GM13976 (cell line): ENCODE data around the gene SUN5.

Source experiments
- DNase-seq: peaks from one replicate; pipeline ENCODE4 v3.0.0; 2012; ENCODE audit warnings: low spot score
- in situ Hi-C: fragments of 300-500 bp; cut with MboI; formaldehyde crosslinking; loops from one replicate; pipeline ENCODE4 v1.12.0; 2022; ENCODE audit warnings: low sequenced_read_pairs, mixed read lengths, inconsistent platforms; ENCODE audit not compliant: unreplicated experiment
- TF ChIP-seq, protein P1 (sequence below): IDR thresholded peaks from 2 replicates; pipeline ENCODE4 v1.5.1; 2012; ENCODE audit warnings: borderline replicate concordance, mild to moderate bottlenecking; ENCODE audit not compliant: insufficient read depth; ENCODE audit errors: extremely low read depth, missing control alignments, control extremely low read depth

SUN5 gene

DNA sequence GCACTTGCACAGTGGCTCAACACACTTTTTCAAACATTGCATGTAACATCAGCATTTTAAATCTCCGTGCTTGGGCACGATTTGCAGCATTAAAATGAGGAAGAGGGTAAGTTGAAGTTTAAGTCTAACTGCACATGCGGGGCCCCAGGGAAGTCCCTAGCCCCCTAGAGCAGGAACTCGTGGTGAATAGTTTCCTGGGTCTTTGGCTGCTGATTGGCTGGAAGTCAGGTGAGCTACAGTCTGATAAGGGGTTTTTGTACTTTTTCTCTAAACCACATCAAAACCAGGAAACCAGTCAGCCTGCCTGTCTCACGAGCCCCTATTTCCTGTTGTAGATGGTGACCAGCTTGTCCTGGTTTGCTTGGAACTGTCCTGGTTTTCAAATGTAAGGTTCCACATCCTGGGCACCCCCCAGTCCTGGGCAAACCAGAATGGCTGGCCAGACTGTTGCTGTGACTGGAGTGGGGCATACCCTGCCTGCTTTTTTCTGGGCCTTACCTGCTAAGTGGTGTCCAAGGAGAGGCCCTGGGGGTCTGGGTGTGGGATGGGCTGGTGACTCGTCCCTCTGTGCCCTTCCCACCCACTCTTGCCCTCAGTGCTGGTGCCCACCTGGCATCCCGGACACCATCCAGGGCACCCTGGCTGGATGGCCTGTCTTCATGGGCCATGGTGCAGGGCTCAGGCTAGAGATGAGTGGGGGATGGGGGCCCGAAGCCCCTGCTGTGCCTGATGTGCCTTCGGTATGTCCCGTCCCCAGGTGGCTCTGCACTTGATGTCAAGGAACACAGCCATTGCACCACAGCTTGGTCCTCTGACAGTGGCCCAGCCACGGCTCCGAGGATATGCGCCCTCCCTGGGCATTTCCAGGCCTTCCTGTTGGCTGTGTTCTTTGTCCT, 31.8 kb downstream of the SUN5 start:
- peak; percentile 87 for DNase-seq
- TF ChIP-seq, protein P1, sequence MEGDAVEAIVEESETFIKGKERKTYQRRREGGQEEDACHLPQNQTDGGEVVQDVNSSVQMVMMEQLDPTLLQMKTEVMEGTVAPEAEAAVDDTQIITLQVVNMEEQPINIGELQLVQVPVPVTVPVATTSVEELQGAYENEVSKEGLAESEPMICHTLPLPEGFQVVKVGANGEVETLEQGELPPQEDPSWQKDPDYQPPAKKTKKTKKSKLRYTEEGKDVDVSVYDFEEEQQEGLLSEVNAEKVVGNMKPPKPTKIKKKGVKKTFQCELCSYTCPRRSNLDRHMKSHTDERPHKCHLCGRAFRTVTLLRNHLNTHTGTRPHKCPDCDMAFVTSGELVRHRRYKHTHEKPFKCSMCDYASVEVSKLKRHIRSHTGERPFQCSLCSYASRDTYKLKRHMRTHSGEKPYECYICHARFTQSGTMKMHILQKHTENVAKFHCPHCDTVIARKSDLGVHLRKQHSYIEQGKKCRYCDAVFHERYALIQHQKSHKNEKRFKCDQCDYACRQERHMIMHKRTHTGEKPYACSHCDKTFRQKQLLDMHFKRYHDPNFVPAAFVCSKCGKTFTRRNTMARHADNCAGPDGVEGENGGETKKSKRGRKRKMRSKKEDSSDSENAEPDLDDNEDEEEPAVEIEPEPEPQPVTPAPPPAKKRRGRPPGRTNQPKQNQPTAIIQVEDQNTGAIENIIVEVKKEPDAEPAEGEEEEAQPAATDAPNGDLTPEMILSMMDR, result no peak
- in situ Hi-C loops, result no loop called here

DNA sequence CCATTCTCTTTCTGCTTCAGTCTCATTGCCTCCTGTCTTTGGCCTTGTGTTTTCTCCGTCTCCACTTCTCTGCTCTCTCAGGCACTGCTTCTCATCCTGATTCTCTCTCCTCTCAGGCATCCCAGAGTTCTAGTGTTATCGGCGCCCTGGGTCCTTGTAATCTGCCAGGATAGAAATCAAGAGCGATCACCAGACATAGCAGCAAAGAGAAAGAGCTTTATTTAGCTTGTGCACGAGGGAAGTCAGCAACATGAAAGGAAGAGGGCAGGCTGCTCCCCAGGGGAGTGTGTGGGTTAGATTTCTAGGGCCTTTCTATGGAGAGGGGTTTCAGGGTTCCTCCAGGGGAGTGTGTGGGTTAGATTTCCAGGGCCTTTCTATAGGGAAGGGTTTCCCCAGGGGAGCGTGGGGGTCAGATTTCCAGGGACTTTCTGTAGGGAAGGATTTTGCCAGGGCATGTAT, 32.5 kb downstream of the SUN5 start:
- TF ChIP-seq, protein P1, result no peak
- peak; percentile 46 for DNase-seq
- in situ Hi-C loops, result no loop called here

DNA sequence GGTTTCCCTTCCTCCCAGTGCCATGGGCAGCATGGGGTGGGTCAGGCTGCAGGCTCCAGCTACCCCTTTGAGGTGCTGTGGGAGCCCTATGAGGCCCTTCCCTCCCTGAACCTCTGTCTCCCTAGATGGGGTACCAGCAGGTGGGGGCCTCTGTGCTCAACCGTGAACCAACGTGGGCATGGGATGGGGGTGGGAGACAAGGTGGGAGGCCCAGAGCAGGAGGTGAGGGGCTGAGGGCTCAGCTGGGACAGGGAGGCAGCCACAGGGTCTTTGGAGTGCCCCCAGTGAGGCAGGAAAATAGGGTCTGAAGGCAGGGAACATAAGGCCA, 33.3 kb downstream of the SUN5 start:
- TF ChIP-seq, protein P1, result no peak
- in situ Hi-C loops, result no loop called here
- DNase-seq, result no peak

DNA sequence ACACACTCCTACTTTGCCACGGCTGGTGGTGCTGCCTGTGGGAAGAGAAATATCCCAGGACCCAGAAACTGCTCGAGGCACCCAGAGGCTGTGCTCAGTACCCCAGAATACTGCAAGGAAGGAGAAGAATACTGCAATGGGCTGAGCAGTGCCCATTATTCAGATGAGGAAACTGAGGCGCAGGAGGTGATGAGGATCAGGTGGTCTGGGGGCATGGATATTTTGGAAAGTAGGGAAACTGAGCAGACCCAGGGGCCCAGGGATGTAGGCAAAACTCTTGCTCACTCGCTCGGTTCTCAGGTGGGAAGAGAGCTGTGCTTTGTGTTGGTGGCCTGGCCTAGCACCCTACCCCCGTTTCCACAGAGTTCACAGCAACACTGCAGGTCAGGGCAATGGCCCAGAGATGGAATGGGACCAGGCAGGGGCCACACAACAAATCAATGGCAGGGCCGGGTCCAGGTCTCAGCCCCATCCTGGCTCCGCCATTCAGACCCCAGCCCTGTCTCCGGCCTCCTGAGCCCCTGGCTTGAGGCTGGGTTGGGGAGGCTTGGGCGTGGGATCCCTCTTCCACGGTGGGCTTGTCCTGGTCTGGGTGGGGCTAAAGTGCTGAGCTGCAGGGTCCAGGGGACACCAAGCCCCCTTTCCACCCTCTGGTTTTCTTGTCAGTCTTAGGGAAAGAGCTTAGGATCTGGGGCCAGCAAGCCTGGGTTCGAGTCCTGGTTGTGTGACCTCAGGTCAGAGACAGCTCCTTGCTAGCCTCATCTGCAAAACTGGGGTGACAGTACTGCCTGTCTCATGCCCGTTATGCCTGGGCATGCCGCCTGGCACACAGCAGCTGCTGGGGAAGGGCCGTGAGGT, 33.9 kb downstream of the SUN5 start:
- TF ChIP-seq, protein P1, result no peak
- peak; percentile 15 for DNase-seq
- in situ Hi-C loops, result no loop called here

DNA sequence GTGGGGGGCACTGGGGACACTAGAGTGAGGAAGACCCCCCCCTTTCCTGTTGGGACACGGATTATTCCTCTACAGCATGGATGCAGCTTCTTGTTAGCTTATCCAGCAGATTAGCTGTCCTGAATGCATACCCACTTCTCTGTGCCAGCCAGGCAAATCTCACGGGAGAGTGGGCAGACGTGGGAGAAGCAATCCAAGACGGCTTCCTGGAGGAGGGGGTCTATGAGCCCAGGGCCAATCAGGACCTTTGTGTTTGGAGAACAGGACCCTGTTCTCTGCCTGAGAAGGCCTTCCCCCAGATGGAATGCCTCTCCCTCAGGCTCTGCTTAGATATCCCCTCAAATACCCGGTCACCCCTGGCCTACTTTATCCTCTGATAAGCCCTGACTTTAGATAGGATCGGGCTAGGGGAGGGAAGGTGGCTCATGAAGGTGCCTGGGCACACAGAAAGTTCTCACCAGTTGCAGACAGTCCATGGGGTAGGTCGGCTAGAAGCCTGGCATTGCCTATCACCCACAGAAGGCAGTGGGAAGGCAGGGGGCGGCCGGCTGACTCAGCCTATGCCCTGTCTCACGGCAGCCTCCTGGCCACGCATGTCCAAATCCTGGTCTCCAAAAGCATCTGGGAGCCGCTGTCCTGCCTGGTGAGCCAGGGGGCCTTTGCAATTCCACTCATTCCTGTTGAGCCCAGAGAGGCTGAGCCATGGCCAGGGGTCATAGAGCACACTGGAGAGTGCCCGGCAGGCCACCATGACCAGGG, 34.7 kb downstream of the SUN5 start:
- in situ Hi-C loops, result no loop called here
- peak; percentile 15 for DNase-seq
- TF ChIP-seq, protein P1, result no peak

DNA sequence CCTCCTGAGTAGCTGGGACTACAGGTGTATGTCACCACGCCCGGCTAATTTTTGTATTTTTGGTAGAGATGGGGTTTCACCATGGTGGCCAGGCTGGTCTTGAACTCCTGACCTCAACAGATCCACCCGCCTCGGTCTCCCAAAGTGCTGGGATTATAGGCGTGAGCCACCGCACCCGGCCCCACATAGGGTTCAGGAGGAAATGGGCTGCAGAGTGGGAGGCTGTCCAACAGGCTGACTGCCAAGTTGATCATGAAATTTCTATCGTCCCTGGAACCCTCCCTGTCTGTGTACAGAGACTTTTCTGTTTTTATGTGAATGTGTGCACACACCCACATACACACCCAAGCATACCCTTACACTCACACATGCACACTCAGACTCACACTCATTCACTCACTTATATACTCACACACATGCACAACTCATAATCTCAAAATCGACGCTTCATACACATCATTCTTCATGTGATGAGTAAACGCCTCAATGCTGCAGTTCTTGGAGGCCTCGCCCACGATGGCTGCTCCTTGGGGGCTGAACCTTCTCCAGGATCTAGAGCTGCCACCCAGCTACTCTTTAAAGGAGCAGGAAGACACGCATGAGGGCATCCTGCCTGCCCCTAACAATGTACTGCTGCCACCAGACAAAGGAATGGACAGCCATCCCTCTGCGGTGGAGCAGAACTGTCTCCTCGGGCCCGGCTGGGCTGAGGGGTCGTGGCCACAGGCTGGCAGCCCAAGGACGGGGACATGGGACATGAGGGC, 35.6 kb downstream of the SUN5 start:
- in situ Hi-C loops, result no loop called here
- peak; percentile 4 for DNase-seq
- TF ChIP-seq, protein P1, result no peak
